Middle frontal gyrus (tissue), 1 donor: ENCODE results near the gene MOB1A.
A peak's percentile ranks its signal among the peaks of the same experiment; 100 is the strongest.
"Not testable (repeated sequence)": the region's sequence is repeated elsewhere in the genome, so short reads cannot be mapped to it uniquely, and the experiment has no call there.

Source experiments
- DNase-seq: peaks from one replicate; pipeline ENCODE4 v3.0.0-alpha.2; 2015; ENCODE audit warnings: low spot score; ENCODE audit errors: extremely low spot score

The MOB1A gene

DNA sequence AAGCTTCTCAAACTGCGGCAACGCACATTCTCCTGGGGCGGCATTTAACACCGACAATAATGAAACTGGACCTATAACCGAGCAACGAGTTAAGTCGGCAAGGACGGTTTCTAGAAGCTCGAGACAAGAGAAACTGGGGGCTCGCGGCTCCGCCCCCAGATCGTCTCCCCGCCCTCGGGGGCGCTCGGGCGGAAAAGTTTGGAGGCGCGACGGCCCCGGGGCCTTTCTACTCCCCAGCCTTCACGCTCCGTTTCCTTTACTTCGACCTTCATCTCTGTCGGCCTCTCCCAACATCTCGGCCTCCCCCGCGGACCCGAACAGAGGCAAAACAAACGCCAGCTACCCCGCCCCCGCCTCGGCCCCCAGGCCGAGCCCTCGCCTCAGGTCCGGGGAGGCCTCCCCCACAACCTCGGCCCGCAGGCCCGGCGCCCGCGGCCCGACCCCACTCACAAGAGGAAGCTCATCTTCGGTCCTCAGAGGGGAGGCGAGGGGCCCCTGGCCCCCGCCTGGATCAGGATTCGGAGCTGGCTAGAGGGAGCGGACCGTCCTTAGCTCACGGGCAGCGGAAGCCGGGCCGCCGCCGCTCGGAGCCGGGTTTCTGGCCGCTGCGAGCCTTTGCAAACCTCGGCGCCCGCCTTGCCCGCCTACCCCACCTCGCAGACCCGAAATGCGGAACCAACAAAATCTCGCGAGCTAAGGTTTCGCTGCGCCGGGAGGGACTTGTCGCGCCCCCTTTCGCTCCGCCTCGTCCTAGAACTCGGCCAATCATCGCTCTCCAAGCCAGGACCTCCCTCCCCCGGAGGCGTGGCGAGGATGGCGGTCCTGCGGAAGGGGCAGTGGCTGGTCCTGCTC, at the start of gene MOB1A:
Gene MOB1A, minus strand, starts transcription at position 669 of the 852 bp plus-strand sequence. Its CDS starts 205 bp downstream, at position 464.
- peak; percentile 98 for DNase-seq

DNA sequence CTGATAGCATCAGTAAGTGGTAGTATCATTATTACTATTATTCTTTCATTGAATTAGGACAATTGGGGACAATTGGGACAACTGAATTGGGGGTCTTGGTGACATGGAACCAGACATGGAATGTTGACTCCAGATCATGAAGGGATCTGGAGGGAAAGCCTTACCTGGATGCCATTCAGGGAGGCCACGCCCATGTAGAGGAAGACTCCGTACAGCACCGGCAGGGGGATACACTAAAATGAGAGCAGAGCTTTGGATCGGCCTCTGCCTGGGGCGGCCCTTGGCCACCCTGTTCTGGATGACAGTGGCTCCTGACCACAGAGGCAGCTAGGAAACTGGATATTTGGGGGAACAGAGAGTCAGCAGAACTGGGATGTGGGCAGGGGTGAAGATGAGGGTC, 49.0 kb upstream of the MOB1A start:
- DNase-seq = no peak

DNA sequence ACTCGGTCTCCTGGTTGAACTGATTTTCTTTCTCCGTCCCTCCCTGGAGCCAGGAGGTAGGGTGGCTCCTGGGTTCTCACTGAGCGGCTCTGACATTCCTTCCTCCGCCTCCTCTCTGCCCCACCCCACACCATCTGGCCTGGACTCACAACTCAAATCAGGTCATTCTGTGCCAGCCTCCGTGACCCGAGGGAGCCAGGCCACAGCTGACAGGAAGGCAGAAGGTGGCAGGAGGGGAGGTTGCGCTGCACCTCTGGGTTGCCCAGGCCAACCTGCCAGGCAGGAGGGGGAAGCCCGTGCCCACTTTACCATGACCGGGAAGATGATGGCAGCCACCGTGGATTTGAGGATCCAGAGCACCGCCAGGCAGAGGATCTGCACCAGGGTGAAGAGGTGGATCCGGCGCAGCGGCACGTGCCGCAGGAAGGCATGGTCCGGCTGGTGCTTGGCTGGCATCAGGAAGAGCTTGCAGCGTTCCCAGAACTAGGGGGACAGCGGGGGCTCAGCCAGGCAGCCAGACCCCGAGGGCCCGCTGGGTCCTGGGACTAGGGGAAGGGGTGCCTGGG, 48.1 kb upstream of the MOB1A start:
- no peak for DNase-seq

DNA sequence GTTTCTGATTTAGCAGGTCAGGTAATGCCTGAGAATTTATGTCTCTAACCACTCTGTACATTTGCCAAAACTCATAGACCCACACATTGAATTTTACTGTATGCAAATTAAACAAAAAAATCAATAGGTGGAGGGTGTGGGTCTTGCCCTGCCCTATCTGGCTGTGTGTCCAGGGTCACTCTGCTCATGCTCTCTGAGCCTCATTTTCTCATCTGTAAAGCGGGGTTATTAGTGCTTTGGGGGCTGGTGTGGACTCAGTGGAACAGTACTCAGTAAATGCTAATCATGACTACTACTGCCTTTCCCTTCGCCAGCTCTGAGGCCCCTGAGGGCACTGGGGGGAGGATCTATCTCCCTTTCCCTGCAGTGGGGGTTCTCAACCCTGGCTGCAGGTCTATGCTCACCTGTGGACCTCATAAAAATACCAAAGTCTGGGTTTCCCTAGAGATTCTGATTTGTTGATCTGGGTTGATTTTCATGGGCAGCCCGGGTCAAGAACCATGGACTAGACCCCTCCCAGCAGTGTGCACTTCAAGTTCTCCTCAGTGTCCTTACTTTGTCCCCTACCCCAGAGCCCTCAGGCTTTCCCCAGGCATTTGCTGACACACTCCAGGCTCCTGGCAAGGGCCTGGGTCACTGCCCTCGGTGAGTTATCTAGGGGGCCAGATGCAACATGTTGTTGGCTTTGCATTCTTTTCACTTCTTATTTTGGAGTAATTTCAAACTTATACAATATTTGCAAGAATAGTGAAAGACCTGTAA, 47.2 kb upstream of the MOB1A start:
- DNase-seq = no peak

DNA sequence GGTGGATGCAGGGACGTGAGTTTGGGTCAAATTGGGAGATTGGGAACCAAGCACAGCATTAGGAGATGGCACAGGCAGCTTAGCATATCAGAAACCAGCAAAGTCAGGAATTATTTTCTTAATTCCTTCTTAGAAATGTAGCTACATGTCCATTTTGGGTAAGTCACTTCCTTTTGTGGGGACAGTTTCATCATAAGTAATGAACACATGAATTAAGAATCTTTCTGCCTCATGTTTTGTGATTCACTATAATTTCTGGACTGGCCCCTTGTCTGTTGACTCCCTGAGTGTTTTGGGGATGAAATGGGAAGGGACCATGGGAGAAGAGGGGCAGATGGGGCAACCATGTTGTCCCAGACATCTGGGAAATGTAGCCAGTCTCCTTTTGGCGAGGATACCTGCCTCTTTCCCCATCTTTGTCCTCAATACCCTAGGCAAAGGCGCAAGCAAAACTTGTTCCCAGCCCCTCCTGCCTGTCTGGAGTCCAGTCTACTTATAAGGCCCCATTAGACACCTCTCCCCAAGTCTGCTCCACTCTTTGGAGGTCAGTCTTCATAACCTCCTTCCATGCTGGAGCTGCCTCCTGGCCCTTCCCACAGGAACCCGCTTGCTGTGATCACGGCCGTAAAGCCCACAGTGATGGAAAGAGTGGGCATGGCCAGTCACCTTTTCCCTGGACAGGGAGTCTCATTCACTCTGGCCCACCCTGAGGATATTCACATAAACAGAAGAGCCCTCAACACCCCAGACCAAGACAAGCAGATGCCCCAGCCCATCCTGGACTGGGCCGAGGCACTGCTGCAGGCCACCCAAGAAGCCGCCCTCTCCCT, 45.5 kb upstream of the MOB1A start:
- DNase-seq = no peak

DNA sequence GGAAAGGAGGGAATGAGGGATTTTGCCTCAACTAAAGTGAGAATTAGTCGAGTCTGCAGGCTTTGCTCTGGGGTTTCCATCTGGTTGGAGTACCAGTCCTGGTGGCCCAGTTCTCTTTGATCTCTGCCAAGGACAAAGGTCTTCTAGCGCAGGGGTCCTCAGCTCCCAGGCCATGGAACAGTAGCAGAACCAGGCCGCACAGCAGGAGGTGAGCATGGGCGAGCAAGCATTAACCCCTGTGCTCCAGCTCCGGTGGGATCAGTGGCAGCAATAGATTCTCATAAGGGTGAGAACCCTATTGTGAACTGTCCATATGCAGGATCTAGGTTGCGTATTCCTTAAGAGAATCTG, 43.6 kb upstream of the MOB1A start:
- no peak for DNase-seq

DNA sequence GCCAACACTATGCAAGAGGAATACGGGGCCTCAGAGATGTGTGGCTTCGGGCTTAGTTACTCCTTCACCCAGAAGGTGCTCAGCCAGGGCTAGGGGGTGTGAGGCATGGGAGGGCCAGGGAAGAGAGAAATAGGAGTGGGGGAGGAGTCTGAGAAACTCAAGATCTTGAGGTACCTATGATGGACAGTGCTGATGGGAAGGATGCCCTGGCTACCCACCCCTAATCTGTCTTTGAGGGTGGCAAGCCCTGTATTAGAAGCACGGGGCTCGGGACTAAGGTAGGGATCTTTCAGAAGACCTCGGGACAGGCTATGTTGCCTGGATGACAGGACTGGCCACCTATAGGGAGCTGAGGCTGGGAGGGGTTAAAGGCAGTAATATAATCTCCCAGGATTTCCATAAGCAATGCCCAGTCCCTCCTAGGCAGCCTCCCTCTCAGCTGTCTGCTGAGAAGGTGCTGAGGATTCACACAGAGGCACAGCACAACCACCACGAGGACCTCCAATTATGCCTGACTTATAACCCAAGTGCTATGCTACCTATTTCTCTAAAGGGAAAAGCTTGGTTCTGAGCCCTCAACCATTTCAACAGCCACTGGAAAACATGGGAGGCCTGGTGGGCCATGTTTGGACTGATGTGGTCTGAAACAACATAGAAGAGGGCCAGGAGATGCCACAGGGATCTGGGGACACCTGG, 43.1 kb upstream of the MOB1A start:
- DNase-seq = no peak

DNA sequence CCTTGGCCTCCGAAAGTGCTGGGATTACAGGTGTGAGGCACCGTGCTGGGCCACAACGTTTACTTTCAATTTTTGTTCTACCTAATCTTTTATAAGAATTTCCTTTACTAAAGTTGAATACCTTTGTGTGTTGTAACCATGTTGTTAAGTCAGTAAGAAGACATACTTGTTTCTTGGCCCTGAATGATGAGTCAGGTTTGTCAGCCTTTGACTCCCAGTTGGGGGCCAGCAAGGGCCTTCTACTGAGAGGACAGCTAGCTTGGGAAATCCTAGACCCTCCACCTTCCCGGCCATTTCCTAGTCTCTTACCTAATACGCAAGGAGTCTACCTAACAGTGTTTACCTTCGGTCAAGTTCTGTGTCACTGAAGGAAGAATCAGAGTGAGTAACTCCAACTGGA, 42.4 kb upstream of the MOB1A start:
- no peak for DNase-seq

DNA sequence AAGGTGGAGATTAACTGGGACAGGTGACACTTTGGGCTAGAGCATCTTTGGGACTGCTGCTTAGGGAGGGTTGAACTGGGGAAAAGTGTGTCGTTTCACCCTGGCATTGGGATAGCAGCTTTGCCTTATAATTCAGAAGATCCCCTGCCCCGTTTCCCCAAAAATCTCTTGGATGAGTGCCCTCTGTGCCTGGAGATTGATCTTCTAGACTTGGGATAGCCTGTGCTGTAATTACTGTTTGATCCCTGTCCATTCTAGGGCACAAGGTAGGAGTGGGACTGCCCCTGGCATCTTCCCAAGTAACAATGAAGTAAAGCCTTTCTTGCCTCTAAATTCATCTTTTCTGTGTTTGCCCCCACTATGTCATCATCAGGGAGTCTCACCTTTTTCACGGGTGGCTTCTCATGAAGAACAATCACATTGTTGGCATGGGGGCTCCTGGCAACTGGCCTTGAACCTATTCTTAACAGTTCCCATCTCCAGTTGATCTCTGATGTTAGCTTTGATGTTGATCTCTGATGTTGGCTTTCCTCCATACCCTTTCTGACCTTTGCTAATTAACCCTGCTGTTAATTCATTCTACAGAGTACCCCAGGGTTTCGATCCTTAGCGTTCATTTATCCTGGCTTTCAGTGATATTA, 41.3 kb upstream of the MOB1A start:
- no peak for DNase-seq

DNA sequence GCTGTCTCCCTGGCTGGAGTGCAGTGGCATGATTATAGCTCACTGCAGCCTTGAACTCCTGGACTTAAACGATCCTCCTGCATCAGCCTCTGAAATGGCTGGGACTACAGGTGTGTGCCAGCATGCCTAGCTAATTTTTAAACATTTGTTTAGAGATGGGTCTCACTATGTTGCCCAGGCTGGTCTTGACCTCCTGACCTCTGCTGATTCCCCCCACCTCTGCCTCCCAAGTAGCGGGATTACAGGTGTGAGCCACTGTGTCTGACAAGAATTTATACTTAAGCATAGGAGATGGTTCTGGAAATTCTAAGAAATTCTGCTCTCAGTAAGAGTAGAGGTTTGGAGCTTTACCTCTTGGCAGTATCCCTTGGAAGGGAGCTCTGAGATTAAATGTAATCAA, 38.0 kb upstream of the MOB1A start:
- no peak for DNase-seq

DNA sequence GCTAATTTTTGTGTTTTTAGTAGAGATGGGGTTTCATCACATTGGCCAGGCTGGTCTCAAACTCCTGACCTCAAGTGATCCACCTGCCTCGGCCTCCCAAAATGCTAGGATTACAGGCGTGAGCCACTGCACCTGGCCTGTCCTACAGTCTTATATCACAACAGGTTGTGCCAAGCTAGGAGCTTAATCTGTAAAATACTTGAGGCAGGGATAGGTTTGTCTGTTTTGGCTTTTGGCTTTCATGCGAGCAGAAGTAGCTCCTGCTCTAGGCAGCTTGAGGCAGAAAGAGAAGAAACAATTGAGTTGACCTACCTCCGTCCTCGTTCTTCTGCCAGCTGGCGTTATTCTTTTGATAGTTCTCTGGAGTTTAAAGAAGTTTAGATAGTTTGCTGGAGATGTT, 37.1 kb upstream of the MOB1A start:
- not testable (repeated sequence) for DNase-seq

DNA sequence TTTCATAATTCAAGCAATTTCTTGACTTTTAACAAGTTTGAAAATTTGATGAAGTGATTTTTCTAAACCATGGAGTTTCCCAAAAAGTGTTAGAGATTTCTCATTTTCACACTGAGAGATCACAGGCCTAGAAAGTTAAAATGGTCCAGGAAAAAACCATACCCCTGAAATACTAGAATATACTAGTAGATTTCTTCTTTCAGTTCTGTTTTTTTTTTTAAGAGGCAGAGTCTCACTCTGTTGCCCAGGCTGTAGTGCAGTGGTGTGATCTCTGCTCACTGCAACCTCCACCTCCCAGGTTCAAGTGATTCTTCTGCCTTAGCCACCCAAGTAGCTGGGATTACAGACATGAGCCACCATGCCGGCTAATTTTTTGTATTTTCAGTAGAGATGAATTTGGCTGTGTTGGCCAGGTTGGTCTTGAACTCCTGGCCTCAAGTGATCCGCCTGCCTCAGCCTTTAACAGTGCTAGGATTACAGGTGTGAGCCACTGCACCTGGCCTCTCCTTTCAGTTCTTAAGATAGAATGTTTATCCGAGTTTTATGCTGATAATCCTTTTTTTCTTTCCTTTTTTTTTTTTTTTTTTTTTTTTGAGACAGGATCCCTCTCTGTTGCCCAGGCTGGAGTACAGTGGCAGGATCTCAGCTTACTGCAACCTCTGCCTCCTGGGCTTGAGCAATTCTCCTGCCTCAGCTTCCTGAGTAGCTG, 34.2 kb upstream of the MOB1A start:
- DNase-seq = no peak

DNA sequence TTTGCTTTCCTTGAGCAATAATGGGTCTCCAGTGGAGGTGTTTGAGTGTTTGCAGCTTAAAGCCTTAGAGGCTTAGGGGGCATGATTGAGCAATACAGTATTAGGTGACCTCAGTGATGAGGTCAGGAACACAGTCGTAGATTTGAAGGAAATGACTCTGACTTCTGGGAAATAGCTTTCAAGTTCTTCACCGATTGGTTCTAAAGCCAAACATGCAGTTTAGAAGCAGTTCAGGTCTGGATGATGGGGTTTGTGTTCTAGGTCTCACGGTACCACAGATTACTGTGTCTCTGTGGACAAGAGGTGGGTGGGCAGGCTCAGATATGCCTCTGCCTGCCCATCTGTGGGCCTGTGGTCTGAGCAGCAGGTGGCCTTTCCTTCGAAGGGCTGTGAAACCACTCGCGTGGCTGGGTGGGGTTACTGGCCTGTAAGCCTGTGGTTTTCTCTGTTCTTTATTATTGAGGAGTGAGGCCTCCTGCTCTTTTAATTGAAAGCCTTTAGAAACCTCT, 27.6 kb upstream of the MOB1A start:
- no peak for DNase-seq

DNA sequence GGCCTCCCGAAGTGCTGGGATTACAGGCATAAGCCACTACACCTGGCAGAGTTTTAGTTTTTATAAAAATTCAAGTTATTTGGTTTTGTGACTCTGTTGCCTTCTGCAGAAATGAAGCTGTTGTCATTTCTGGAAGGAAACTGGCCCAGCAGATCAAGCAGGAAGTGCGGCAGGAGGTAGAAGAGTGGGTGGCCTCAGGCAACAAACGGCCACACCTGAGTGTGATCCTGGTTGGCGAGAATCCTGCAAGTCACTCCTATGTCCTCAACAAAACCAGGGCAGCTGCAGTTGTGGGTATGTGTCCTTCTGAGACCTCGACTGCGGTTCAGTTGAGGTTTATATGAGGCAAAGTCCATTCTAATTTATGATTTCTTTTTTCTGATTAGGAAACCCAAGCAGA, 26.9 kb upstream of the MOB1A start:
- no peak for DNase-seq

DNA sequence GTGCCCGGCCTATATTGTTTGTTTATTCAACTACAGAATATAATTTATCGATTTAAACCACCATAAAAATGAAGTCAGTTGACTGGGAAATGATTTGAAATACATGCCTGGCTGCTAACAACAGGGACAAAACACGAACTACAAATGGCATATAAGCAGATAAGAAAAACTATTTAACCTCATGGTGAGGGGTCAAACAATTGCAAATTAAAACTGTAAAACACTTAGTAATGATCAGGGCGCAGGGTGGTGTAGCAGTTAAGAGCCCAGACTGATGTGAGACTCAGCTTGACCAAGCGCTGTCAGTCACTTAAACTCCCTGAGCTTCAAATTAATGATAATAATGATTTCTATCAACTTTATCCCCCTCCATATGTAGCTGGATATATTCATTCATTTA, 26.4 kb upstream of the MOB1A start:
- no peak for DNase-seq

DNA sequence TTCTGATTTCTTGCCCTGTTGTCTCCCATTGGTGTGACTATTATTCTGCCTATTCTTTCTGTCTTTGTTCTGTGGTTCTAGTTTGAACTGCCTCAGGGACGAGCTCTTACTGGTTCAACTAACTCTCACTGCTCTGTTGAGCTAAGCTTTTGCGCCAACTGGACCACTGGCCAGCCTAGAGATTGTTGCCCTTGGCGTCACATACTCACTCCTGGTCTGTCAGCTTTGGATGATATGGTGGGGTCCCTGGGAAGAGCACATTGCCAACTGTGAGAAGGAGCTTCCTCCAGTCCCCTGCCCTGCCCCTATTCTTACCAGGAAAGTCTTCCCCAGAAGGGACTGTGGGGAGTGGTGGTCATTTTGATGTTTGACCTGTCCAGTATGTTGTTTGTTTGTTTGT, 25.8 kb upstream of the MOB1A start:
- DNase-seq = no peak

DNA sequence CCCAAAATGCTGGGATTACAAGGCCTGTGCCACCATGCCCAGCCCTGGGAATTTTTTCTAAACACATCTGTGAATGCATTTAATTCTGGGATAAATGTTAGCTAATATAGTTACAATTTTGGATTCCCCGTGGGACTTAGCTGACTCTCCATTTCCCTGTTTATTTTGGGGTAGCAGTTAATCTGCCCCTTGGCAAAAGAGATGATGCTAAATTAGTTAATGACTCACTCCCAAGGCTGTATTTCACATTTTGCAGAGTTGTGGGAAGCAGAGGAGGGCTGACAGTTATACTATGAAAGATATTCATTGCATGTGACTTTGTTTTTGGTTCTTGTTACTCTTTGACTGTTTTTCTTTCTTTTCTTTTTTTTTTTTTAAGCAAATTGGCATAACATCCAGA, 22.9 kb upstream of the MOB1A start:
- no peak for DNase-seq

DNA sequence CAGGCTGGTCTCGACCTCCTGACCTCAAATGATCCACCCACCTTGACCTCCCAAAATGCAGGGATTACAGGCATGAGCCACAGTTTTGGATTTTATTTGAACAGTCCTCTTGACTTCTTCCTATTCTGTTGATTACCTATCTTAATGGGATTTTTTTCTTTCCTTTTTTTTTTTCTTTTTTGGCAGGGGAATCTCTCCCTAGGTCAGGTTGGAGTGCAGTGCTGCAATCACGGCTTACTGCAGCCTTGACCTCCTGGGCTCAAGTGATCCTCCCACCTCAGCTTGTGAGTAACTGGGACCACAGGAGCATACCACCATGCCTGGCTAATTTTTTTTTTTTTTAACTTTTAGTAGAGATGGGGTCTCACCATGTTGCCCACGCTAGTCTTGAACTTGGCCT, 22.5 kb upstream of the MOB1A start:
- DNase-seq = no peak

DNA sequence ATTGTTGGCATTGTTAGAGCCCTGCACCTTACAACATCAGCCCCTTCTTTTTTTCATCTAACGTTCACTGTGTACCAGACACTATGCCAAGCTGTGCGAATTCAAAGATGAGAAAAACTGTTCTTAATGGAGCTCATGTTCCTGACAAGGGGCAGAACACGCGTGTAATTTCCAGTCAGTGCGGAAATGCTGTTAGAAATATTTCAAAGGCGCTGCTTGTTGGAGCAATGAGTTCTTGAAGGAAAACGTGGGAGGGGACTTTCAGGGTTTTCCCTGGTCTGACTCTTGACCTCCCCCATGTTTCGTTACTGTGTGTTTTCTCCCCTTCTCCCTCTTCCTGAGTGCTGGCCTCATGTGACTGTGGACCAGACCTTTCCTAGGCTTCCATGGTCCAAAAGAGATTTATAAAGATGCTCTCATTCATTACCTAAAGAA, 21.2 kb upstream of the MOB1A start:
- no peak for DNase-seq

DNA sequence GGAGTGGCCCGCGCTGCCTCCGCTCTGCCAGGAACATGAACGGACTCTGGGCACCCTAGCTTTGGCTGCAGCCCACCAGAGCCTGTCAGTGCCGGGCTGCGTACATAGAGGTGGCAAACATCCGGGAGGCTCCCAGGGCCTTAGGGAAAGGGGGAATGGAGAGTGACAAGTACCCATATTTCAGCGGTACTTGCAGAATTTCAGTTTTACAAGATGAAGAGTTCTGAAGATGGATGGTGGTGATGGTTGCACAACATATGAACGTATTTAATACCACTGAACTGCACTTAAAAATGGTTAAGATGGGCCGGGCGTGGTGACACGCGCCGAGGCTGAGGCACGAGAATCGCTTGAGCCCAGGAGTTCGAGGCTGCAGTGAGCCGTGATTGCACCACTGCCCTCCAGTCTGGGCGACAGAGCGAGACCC, 20.6 kb upstream of the MOB1A start:
- no peak for DNase-seq
